ENCODE data around the gene TASP1. TPM values are rescaled to one million over a fixed set of nuclear protein-coding genes. Genes with fewer than 3 reads are reported as not detected.

The TASP1 gene
- total RNA-seq, 1 experiment from 2014 or later: 9.5 TPM

DNA sequence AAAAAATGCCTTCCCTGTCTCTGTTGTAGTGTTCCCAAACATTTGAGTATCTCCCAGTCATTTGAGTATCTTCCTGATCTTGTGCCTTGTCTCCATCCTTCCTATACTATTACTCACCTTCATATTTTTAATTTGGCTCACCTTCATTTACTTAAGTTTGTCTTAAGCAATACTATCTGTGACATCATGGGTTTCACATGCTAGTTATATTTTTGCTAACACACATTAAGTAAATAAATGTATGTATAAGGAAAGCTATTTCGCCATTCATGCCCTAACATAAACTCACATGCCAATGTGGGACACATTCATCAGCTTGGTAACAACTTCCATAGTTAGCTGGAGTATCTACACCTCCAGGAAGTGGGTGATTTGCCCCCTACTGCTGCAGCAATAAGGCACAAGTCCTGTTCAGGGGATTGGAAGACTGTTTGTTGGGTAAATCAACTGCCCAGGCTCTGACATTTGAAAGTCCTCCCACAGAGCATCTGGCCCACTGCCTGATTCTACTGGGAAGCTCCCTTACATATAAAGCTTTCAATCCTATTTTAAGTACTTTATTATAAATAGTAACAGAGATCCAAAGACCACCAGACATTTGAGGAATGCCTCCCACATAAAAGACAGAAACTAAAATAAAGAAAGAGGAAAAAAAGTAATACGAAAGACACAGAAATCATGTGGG, 285.3 kb downstream of the TASP1 start:
- no peak overlapping the region for H3K4ac ChIP-seq (ENCODE audit: low read depth, low read length)
- H2BK5ac ChIP-seq (ENCODE audit: insufficient read length, low read length): no peak overlapping the region
- Mint-ChIP-seq H3K4me3 (no peak overlapping the region), H3K4me1 (peaks cover 32 to 47% of the 10 kb centered on the region in 2 experiments), H3K27ac (no peak overlapping the region), H3K36me3 (ENCODE audit: insufficient read depth in 1 of 3, low read depth in 3 of 3) (no peaks in the 10 kb centered on the region), H3K27me3 (ENCODE audit: low read depth) (no peaks in the 10 kb centered on the region), H3K9me3 (peaks cover 0 to 3% of the 10 kb centered on the region in 2 experiments; a peak in 1 of 5 replicates)
- no peak for DNase-seq
- H3K23ac ChIP-seq (ENCODE audit: insufficient read length, low read depth, low read length): no peak overlapping the region
- no peaks in the 10 kb centered on the region for H3K9me3 ChIP-seq (ENCODE audit: control insufficient read depth, low read depth, low read length)
- no peak overlapping the region for H4K5ac ChIP-seq (ENCODE audit: insufficient read length, low read depth, low read length)
- no peak overlapping the region for H3K9ac ChIP-seq (ENCODE audit: extremely low read depth, insufficient read length, low read length)
- H3K23me2 ChIP-seq (ENCODE audit: insufficient read length, low read depth, low read length, poor library complexity, severe bottlenecking): no peaks in the 10 kb centered on the region
- no peak overlapping the region for H3K4me2 ChIP-seq (ENCODE audit: insufficient read depth, insufficient read length, low read length)
- H3T11ph ChIP-seq (ENCODE audit: low read length): no peak overlapping the region
- WGBS (ENCODE audit: extremely low coverage, insufficient read length, low lambda C conversion rate): no CpG with 5 or more reads among the region's 2 CpGs
- no peaks in the 10 kb centered on the region for H3K79me2 ChIP-seq (ENCODE audit: insufficient read depth, low read length)
- H2BK20ac ChIP-seq (ENCODE audit: low read depth, low read length, poor library complexity, severe bottlenecking): no peak overlapping the region
- no peak overlapping the region for H2BK120ac ChIP-seq (ENCODE audit: low read depth, low read length, poor library complexity, severe bottlenecking)
- no peak overlapping the region for H3K56ac ChIP-seq (ENCODE audit: insufficient read length, low read depth, low read length)
- H2AK5ac ChIP-seq (ENCODE audit: insufficient read length, low read length): no peak overlapping the region
- H4K91ac ChIP-seq (ENCODE audit: insufficient read length, low read depth, low read length): no peak overlapping the region
- no peak overlapping the region for H3K18ac ChIP-seq (ENCODE audit: insufficient read length, low read depth, low read length)
- no peak overlapping the region for H2BK15ac ChIP-seq (ENCODE audit: low read depth, low read length)
- H2BK12ac ChIP-seq (ENCODE audit: insufficient read length, low read depth, low read length): no peak overlapping the region
- H3K27me3 ChIP-seq (ENCODE audit: insufficient read depth, low read length): no peaks in the 10 kb centered on the region
- no peak overlapping the region for H2AFZ ChIP-seq (ENCODE audit: low read length)
- peaks cover 8% of the 10 kb centered on the region; the same call in 1 of the 2 replicates for H3K4me1 ChIP-seq (ENCODE audit: insufficient read depth, low read length)
- no peaks in the 10 kb centered on the region for H4K20me1 ChIP-seq (ENCODE audit: control insufficient read depth, insufficient read depth, insufficient read length)
- H4K8ac ChIP-seq (replicated peaks; ENCODE audit: insufficient read length, low read depth, low read length): no peak overlapping the region
- H3K14ac ChIP-seq (ENCODE audit: insufficient read depth, low read length): no peak overlapping the region
- no peaks in the 10 kb centered on the region for H3K79me1 ChIP-seq (ENCODE audit: insufficient read depth, low read depth, low read length, poor library complexity, severe bottlenecking)
- H3K27ac ChIP-seq (ENCODE audit: insufficient read length, low read depth, low read length): no peak overlapping the region
- TF ChIP-seq, protein P1, sequence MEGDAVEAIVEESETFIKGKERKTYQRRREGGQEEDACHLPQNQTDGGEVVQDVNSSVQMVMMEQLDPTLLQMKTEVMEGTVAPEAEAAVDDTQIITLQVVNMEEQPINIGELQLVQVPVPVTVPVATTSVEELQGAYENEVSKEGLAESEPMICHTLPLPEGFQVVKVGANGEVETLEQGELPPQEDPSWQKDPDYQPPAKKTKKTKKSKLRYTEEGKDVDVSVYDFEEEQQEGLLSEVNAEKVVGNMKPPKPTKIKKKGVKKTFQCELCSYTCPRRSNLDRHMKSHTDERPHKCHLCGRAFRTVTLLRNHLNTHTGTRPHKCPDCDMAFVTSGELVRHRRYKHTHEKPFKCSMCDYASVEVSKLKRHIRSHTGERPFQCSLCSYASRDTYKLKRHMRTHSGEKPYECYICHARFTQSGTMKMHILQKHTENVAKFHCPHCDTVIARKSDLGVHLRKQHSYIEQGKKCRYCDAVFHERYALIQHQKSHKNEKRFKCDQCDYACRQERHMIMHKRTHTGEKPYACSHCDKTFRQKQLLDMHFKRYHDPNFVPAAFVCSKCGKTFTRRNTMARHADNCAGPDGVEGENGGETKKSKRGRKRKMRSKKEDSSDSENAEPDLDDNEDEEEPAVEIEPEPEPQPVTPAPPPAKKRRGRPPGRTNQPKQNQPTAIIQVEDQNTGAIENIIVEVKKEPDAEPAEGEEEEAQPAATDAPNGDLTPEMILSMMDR (conservative IDR thresholded peaks at IDR 0.05): no peak

Measured in H9 (cell line).